ENCODE data around the gene ZNF827.

GRCh38 chr4:145863191-145863590 is 75.4 kb downstream of the ZNF827 start:
- no peak for TF ChIP-seq RFX5 (IDR thresholded peaks at IDR 0.05; ENCODE audit: borderline replicate concordance, low read depth, low read length)
- TF ChIP-seq CTCF (IDR thresholded peaks at IDR 0.05; ENCODE audit: control extremely low read depth in 1 of 3, insufficient read depth in 1 of 3, low read depth in 1 of 3, low read length in 3 of 3) = no peak
- TF ChIP-seq POLR2AphosphoS5 (IDR thresholded peaks at IDR 0.05; ENCODE audit: low read depth, low read length) = no peak
- TF ChIP-seq USF2 (IDR thresholded peaks at IDR 0.05; ENCODE audit: low read length) = no peak
- no peak for TF ChIP-seq YY1 (IDR thresholded peaks at IDR 0.05; ENCODE audit: low read depth, low read length)
- no peak for TF ChIP-seq SUZ12 (IDR thresholded peaks at IDR 0.05; ENCODE audit: low read length)

Data from H1 (cell line).